GM12878 (cell line): Measurements from ENCODE around the gene GMDS. TPM values are rescaled to one million over a fixed set of nuclear protein-coding genes. Genes with fewer than 3 reads are reported as not detected.

Experiments used
- ATAC-seq: fragments of 200-7000 bp; cut with Tn5 transposase; 3 replicates; pipeline ENCODE4 v1.9.1; 2020; ENCODE audit warnings: mild to moderate bottlenecking, moderate library complexity
- BruUV-seq: library from RNA; stranded (reverse); fragments of 400-500 nt; replicated peaks from 2 replicates; lab custom pipeline; 2021; lab: Mats Ljungman, UMichigan
- CTCF ChIA-PET: fragments of 300-600 bp; sonication (Branson Sonifier 250); formaldehyde crosslinking; extraction: SDS; loops from one replicate; lab custom pipeline; 2021; ENCODE audit warnings: inconsistent platforms; lab: Yijun Ruan, JAX
- POLR2A ChIA-PET: fragments of 350-600 bp; formaldehyde crosslinking; extraction: SDS; loops from one replicate; lab custom pipeline; 2021; ENCODE audit warnings: inconsistent platforms; lab: Charles Lee
- RAD21 ChIA-PET: fragments of 300-600 bp; sonication (Branson Sonifier 250); formaldehyde crosslinking; loops from one replicate; lab custom pipeline; 2023; ENCODE audit warnings: antibody characterized with exemption; ENCODE audit not compliant: unreplicated experiment; lab: Charles Lee
- SMC1A ChIA-PET: fragments of 300-600 bp; sonication (Branson Sonifier 250); formaldehyde crosslinking; loops from one replicate; lab custom pipeline; 2023; ENCODE audit not compliant: unreplicated experiment, uncharacterized antibody; lab: Charles Lee
- DNase-seq: peaks from one replicate; pipeline ENCODE4 v3.0.0-alpha.2; 2011; ENCODE audit warnings: low read depth, low spot score
- FAIRE-seq: peaks from 3 replicates; lab custom pipeline; 2011; peaks lifted over from hg19 to GRCh38; lab: Jason Lieb, UNC
- H2AFZ ChIP-seq: 2 replicates; pipeline ENCODE4 v1.6.0; 2011; ENCODE audit warnings: low read depth, low read length, control low read depth; ENCODE audit not compliant: control insufficient read depth
- H3K27ac ChIP-seq: 2 replicates; pipeline ENCODE4 v1.5.1; 2011; ENCODE audit warnings: control low read depth; ENCODE audit not compliant: control insufficient read depth, insufficient read depth
- H3K27me3 ChIP-seq, 2 experiments: replicated peaks in 1 of 2; 2 replicates each; pipeline versions ENCODE4 v1.6.0 to v1.6.1; 2011; ENCODE audit warnings: low read length in 1 of 2; ENCODE audit not compliant: control insufficient read depth in 2 of 2, insufficient read depth in 2 of 2
- H3K36me3 ChIP-seq, 2 experiments: 2 replicates each; pipeline ENCODE4 v1.5.1; 2011; ENCODE audit warnings: low read length in 1 of 2; ENCODE audit not compliant: control insufficient read depth in 2 of 2, insufficient read depth in 2 of 2
- H3K4me1 ChIP-seq: 2 replicates; pipeline ENCODE4 v1.6.1; 2011; ENCODE audit warnings: mild to moderate bottlenecking, low read length, moderate library complexity, mixed read lengths; ENCODE audit not compliant: control insufficient read depth, insufficient read depth
- H3K4me2 ChIP-seq: 2 replicates; pipeline ENCODE4 v1.6.0; 2011; ENCODE audit warnings: control low read depth; ENCODE audit not compliant: control insufficient read depth, insufficient read depth
- H3K4me3 ChIP-seq: fragments of 200-600 bp; sonication (generic); 2 replicates; pipeline ENCODE4 v1.5.1; 2016
- H3K79me2 ChIP-seq: 2 replicates; pipeline ENCODE4 v1.6.0; 2011; ENCODE audit warnings: low read length; ENCODE audit not compliant: control insufficient read depth, insufficient read depth
- H3K9ac ChIP-seq: 2 replicates; pipeline ENCODE4 v1.8.0; 2011; ENCODE audit warnings: low read length, control low read depth, mixed read lengths; ENCODE audit not compliant: control insufficient read depth, insufficient read depth
- H3K9me3 ChIP-seq: replicated peaks from 3 replicates; pipeline ENCODE4 v1.5.1; 2011; ENCODE audit warnings: mild to moderate bottlenecking, low read length; ENCODE audit not compliant: control insufficient read depth, insufficient read depth
- H4K20me1 ChIP-seq: 2 replicates; pipeline ENCODE4 v1.6.0; 2011; ENCODE audit not compliant: control insufficient read depth, insufficient read depth
- BMI1 ChIP-seq: fragments of 450-650 bp; IDR thresholded peaks from 2 replicates; pipeline ENCODE4 v1.6.1; 2016; ENCODE audit warnings: mild to moderate bottlenecking, moderate library complexity, borderline replicate concordance
- CBX3 ChIP-seq: fragments of 200-600 bp; sonication (generic); IDR thresholded peaks from 2 replicates; pipeline ENCODE4 v1.6.1; 2016; ENCODE audit warnings: low read depth, borderline replicate concordance
- ELK1 ChIP-seq: IDR thresholded peaks from 2 replicates; pipeline ENCODE4 v1.6.1; 2012; ENCODE audit warnings: low read depth, low read length, improper control_type of control experiment
- IRF4 ChIP-seq: IDR thresholded peaks from 2 replicates; pipeline ENCODE4 v1.6.1; 2011; ENCODE audit warnings: low read depth, low read length
- JUND ChIP-seq: IDR thresholded peaks from 2 replicates; pipeline ENCODE4 v1.6.1; 2012; ENCODE audit warnings: low read depth, mild to moderate bottlenecking, low read length, improper control_type of control experiment, moderate library complexity
- MYB ChIP-seq: fragments of 150-350 bp; IDR thresholded peaks from 2 replicates; pipeline ENCODE4 v1.6.1; 2014; ENCODE audit warnings: mild to moderate bottlenecking, low read depth, low read length, borderline replicate concordance
- MYC ChIP-seq: IDR thresholded peaks from 2 replicates; pipeline ENCODE4 v1.6.1; 2011; ENCODE audit warnings: mild to moderate bottlenecking, low read length, moderate library complexity, inconsistent platforms; ENCODE audit not compliant: insufficient read depth, insufficient replicate concordance, insufficient read length, severe bottlenecking
- POLR2AphosphoS5 ChIP-seq: IDR thresholded peaks from 2 replicates; pipeline ENCODE4 v1.6.1; 2011; ENCODE audit warnings: mild to moderate bottlenecking, low read length, inconsistent platforms
- POU2F2 ChIP-seq: IDR thresholded peaks from 3 replicates; pipeline ENCODE4 v1.6.1; 2011; ENCODE audit warnings: low read depth, mild to moderate bottlenecking, low read length, borderline replicate concordance
- RFX5 ChIP-seq: IDR thresholded peaks from 2 replicates; pipeline ENCODE4 v1.6.1; 2011; ENCODE audit warnings: low read depth, low read length, improper control_type of control experiment
- RUNX3 ChIP-seq: IDR thresholded peaks from 2 replicates; pipeline ENCODE4 v1.6.1; 2012; ENCODE audit warnings: low read length, inconsistent platforms
- SIX5 ChIP-seq: IDR thresholded peaks from 2 replicates; pipeline ENCODE4 v1.6.1; 2011; ENCODE audit warnings: mild to moderate bottlenecking, low read depth, low read length, moderate library complexity; ENCODE audit not compliant: severe bottlenecking
- SMAD5 ChIP-seq: IDR thresholded peaks from 2 replicates; pipeline ENCODE4 v1.6.1; 2016; ENCODE audit warnings: antibody characterized with exemption, low read depth
- SP1 ChIP-seq: IDR thresholded peaks from one replicate; pipeline ENCODE4 v1.6.1; 2011; ENCODE audit warnings: low read depth, low read length
- USF2 ChIP-seq: IDR thresholded peaks from 2 replicates; pipeline ENCODE4 v1.6.1; 2011; ENCODE audit warnings: low read depth, low read length, improper control_type of control experiment, borderline replicate concordance
- ZBED1 ChIP-seq: IDR thresholded peaks from 2 replicates; pipeline ENCODE4 v1.6.1; 2016; ENCODE audit warnings: borderline replicate concordance
- WGBS: methylation state at CpG from one replicate; pipeline ENCODE4 v1.1.6; 2016; ENCODE audit warnings: low lambda C conversion rate; ENCODE audit not compliant: insufficient replicate concordance, insufficient coverage; ENCODE audit errors: missing lambda C conversion rate; 5-methylcytosine and 5-hydroxymethylcytosine counted together
- in situ Hi-C: fragments of 300-500 bp; cut with MboI; formaldehyde crosslinking; loops from 9 replicates; pipeline ENCODE4 v1.14.3; 2018; ENCODE audit warnings: mixed read lengths
- intact Hi-C: fragments of 100-400 bp; cut with micrococcal nuclease; formaldehyde crosslinking; loops from one replicate; pipeline ENCODE4 v1.14.2; 2022; ENCODE audit not compliant: unreplicated experiment
- polyA plus RNA-seq, 11 experiments: library from polyadenylated mRNA; depleted of rRNA in 4 of 11; unstranded in 6 of 11; stranded (reverse) in 5 of 11; fragments of >200 nt; fragmentation: Nextera tagmentation in 4 of 11; fragmentation: Illumina TruSeq in 1 of 11; extraction: Ambion mirVana in 4 of 11; extraction: Trizol in 1 of 11; gene quantifications; 1 replicate in 1 of 11; 2 replicates in 10 of 11; pipeline versions ENCODE4 v1.2.1 to v1.2.3, GENCODE V29; 2011 to 2016; ENCODE audit warnings: inconsistent platforms in 2 of 11, missing spikeins in 2 of 11, low read depth in 1 of 11
- total RNA-seq, 4 experiments: library from RNA; depleted of rRNA in 3 of 4; stranded (reverse); fragments of >200 nt in 3 of 4; fragmentation: Illumina TruSeq in 1 of 4; extraction: Trizol in 1 of 4; gene quantifications; 2 replicates each; pipeline versions ENCODE4 v1.2.1 to v1.2.3, GENCODE V29; 2013 to 2021
- TF ChIP-seq, protein P1 (sequence below): fragments of 450-650 bp; IDR thresholded peaks from 2 replicates; pipeline ENCODE4 v1.6.1; 2017; ENCODE audit warnings: mild to moderate bottlenecking, low read depth, inconsistent platforms; ENCODE audit not compliant: poor library complexity, severe bottlenecking

The GMDS gene
- total and polyA plus RNA-seq, 10 of the 15 experiments (the other 5 are each of a cell fraction or from before 2014, with no cell fraction given), result 0.61 to 53.8 (median 29.3) TPM

GRCh38 chr6:2208468-2208867, 36.9 kb downstream of the GMDS start (continued):
- TF ChIP-seq, protein P1, sequence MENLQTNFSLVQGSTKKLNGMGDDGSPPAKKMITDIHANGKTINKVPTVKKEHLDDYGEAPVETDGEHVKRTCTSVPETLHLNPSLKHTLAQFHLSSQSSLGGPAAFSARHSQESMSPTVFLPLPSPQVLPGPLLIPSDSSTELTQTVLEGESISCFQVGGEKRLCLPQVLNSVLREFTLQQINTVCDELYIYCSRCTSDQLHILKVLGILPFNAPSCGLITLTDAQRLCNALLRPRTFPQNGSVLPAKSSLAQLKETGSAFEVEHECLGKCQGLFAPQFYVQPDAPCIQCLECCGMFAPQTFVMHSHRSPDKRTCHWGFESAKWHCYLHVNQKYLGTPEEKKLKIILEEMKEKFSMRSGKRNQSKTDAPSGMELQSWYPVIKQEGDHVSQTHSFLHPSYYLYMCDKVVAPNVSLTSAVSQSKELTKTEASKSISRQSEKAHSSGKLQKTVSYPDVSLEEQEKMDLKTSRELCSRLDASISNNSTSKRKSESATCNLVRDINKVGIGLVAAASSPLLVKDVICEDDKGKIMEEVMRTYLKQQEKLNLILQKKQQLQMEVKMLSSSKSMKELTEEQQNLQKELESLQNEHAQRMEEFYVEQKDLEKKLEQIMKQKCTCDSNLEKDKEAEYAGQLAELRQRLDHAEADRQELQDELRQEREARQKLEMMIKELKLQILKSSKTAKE, result no peak
- TF ChIP-seq SP1, result no peak
- no peak for TF ChIP-seq POLR2AphosphoS5
- no peak for TF ChIP-seq RUNX3
- no peak for TF ChIP-seq MYC
- TF ChIP-seq SMAD5, result no peak
- no peak for TF ChIP-seq POU2F2
- TF ChIP-seq ELK1, result no peak
- no peak for TF ChIP-seq CBX3
- no peak for TF ChIP-seq MYB

GRCh38 chr6:2205396-2205795, 40.0 kb downstream of the GMDS start:
- ATAC-seq, result no peak
- intact Hi-C loops, result loop anchor here (5.0 kb wide), 1 partner anchor 427 kb away; no protein-coding TSS in a partner anchor

More at GRCh38 chr6:2205396-2205795, 40.0 kb downstream of the GMDS start:
- no peaks in the 10 kb centered on the region for H4K20me1 ChIP-seq
- no peak overlapping the region for H3K4me2 ChIP-seq
- 63% methylated on average over 3 of the region's 3 CpGs for WGBS
- FAIRE-seq (no peak), DNase-seq (no peak)
- H3K36me3 ChIP-seq, result no peaks in the 10 kb centered on the region
- ChIA-PET SMC1A (no interaction called here), CTCF (interaction anchor here (1.0 to 1.3 kb wide), 2 partner anchors 149 to 610 kb away, joined by 3 to 6 read pairs; no protein-coding TSS in a partner anchor), POLR2A (no interaction called here), RAD21 (no interaction called here)
- no peaks in the 10 kb centered on the region for H3K9me3 ChIP-seq
- TF ChIP-seq JUND, result no peak
- no peak for TF ChIP-seq ELK1
- no peak for TF ChIP-seq BMI1
- TF ChIP-seq RFX5, result no peak
- no peak for TF ChIP-seq ZBED1
- no peak for TF ChIP-seq USF2
- no peak for TF ChIP-seq IRF4
- TF ChIP-seq SIX5, result no peak
- no TSS peak for BruUV-seq
- H3K27ac ChIP-seq, result no peak overlapping the region
- no peaks in the 10 kb centered on the region for H3K27me3 ChIP-seq
- no peak overlapping the region for H2AFZ ChIP-seq
- in situ Hi-C loops, result loop anchor here (5.0 kb wide), 1 partner anchor 147 kb away; no protein-coding TSS in a partner anchor
- no peaks in the 10 kb centered on the region for H3K79me2 ChIP-seq
- H3K4me3 ChIP-seq, result no peak overlapping the region
- no peaks in the 10 kb centered on the region for H3K4me1 ChIP-seq
- H3K9ac ChIP-seq, result no peak overlapping the region
